NCI-H345 treated with DMSO at 0.1 percent for 48 hours (cell line): ENCODE data around the gene EFCAB6.

Source experiments
- DNase-seq: peaks from one replicate; lab custom pipeline; 2025; ENCODE audit not compliant: unreplicated experiment; lab: John Stamatoyannopoulos, UW

EFCAB6 gene

DNA sequence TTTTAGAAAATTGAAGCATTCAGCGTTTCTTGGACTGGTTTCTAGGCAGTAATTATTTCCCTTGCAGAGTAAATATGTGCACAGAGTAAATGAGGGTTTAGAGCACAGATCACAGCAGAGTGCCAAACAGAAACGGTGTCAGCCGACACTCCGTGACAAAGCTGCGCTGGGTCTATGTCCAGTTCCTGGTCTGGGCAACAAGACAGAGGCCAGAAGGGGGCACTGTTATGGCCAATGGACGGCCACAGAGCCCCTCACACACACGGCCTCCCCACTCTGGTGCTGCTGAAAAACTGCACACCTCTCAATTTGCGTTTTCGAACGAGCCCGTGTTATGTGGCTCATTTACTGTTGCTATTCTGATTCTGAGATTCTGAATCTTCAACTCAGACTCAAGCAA is 219.6 kb downstream of the EFCAB6 start:
- no peak for DNase-seq

DNA sequence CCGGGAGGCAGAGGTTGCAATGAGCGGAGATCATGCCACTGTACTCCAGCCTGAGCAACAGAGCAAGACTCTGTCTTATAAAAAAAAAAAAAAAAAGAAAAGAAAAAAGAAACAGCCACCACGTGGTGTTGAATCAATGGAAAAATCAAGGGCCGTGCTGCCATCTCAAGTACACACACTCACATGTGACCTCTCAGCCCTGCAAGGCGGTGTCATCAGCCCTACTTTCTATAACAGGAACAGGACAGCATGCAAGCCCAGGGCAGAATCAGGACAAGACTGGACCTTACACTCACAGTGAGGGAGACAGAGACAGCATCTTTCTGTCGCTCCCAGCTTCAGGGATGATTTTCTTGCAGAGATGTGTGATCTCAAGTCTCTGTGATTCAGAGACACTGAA is 220.7 kb downstream of the EFCAB6 start:
- DNase-seq = no peak

DNA sequence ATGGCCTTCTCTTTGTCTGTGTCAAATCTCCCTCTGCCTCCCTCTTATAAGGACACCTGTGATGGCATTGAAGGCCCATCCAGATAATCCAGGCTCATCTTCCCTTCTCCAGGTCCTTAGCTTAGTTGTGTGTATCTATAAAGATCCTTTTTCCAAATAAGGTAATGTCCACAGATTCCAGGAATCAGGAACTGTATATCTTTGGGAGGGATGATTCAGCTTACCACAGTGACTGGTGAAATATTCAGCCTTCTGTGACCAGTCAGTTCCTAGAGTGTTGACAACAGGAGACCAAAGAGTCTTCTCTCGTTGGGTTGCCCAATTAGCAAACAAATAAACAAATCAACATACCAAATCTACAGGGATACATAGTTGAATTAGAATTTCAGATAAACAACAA is 224.5 kb downstream of the EFCAB6 start:
- no peak for DNase-seq

DNA sequence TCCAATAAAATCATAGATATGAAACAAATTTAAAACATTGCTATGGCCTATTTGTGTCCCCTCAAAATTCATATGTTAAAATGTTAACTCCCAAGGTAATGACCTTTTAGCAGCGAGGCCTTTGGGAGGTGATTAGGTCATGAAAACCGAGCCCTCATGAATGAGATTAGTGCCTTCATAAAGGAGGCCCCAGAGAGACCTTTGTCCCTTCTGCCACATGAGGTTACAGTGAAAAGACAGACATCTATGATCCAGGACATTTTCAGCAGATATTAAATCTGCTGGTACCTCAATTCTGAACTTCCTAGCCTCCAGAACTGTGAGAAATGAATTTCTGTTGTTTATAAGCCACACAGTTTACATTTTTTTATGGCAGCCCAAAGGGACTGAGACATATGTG is 228.6 kb downstream of the EFCAB6 start:
- no peak for DNase-seq

DNA sequence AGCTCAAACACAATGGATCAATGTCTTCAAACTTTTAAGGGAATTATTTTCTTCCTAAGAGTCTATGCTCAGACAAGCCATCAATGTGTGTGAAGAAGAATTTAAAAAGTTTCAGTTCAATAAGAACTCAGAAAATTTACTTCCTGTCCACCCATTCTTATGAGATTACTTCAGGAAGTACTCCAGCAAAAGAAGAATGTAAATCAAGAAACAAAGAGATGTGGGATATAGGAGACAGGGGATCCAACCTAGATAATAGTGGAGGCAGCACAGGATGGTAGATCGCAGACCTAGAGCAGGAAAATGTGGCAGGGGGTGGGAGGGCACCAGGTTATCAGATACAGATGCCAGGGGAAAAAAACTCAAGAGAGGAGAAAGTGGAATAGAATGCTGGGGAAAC is 229.7 kb downstream of the EFCAB6 start:
- DNase-seq = no peak

DNA sequence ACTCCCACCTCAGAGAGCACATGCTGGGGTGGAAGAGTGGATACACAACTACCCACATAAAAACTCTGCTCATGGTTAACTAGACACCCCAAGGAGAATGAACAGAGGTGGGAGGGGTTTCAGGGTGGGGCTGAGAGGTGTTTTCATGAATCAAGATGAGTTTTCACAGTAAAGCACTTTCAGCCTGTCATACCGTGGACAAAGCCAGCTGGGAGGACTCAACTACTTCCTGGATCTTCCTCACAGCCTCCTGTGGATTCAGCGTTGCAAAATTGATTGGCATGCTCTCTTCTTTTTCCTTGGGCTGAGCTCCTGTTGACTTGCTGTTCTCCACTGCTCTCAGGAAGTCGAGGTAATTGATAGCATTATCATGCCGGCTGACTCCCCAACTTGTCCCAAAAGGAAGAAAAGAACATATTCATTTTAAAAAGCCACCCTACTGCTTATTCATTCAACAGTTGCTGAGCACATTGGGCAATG is 231.8 kb downstream of the EFCAB6 start:
- DNase-seq = no peak

DNA sequence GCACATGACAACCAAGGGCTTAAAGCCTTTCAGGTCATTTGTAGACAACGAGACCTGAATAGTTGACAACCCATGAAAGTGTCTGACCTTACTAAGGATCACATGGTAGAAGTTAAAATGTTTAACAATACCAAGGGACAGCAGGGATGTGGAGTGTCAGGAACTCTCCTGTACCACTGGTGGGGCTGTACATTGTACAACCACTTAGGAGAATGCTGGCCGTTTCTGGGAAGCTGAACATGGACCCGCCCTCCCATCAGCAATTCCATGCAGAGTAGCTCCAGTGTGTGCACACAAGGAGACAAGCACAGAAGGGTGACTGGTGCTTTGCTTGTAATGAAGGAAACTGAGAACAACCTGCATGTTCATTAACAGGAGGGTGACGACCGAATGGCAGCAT is 237.4 kb downstream of the EFCAB6 start:
- DNase-seq = no peak

DNA sequence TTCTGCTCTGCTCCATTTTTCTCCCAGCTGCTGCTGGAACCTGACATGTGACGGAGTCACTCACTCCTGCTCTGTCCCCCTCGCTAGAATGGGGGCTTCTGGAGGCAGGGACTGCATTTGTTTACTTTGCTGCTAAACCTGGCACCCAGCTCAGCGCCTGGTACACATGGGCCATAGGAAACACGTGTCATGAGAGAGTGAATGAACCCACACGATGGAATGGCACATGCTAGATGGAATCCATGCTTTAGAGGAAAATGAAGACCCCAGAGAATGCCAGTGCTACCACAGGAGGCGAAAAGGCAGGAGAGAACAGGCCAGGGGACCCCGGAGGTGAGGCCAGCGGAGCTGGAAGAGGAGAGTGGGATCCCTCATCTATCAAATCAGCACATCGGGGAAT is 239.4 kb downstream of the EFCAB6 start:
- no peak for DNase-seq

DNA sequence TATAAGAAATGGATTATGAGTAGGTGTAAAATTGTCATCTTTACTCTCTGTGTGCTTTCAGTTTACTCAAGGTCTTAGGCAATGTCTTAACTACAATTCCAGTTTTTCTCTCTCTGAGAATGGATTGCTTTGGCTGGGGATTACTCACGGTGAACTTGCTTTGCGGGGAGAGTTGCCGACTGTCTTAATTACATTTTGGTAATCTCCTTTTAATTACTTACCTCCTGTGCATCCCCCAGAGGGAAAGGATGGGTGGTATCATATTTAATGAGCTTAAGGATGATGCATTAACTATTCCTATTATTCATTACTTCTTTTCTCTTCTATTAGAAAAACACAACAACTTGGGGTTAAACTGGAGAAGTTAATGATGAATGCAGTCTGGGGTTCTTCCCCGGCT is 240.9 kb downstream of the EFCAB6 start:
- DNase-seq = no peak

DNA sequence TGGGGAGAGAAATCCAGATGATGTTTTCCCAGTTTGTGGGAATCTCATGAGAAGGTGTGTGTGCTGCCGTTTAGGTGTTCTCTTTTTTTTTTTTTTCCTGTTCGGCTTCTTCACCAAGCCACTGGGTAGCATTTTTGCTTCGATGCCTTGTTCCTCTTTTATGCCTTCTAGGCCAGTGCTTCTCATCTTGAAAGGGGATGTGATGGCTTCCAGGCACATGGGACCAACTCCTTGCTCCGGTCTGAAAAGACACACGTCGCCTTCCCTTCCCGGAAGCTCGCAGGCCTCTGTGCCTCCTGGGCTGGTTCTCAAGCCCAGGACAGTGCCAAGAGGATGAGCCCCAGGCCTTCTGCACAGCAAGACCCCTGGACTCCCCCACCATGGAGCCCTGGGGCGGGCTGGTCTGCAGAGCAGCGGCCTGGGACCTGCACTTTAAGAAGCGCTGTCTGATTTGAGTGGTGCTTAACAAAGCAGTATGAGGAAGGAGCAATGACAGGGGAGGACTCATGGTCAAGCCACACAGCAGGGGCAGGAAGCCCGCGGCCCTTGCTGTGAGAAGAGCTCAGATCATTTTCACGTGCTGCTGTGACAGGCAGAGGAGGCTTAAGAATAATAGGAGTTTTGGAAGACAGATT is 241.5 kb downstream of the EFCAB6 start:
- no peak for DNase-seq

DNA sequence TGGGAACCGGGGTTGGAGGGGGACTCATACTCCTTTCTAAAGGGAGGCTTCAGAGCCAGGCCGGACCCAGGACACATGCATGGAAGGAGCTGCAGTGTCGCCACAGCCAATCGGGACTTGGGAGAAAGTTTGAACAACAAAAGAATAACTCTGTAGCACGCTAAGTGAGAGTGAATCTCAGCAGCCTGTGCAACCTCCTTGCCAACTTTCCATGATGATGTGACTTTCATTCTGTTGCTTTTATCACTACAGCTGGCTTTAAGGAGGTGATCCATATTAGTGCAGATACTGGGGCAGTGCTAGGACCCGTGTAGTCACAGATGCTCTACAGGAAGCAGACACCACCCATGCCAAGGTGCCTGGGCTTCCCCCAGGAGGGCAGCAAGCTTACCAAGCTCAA is 243.0 kb downstream of the EFCAB6 start:
- DNase-seq = no peak

DNA sequence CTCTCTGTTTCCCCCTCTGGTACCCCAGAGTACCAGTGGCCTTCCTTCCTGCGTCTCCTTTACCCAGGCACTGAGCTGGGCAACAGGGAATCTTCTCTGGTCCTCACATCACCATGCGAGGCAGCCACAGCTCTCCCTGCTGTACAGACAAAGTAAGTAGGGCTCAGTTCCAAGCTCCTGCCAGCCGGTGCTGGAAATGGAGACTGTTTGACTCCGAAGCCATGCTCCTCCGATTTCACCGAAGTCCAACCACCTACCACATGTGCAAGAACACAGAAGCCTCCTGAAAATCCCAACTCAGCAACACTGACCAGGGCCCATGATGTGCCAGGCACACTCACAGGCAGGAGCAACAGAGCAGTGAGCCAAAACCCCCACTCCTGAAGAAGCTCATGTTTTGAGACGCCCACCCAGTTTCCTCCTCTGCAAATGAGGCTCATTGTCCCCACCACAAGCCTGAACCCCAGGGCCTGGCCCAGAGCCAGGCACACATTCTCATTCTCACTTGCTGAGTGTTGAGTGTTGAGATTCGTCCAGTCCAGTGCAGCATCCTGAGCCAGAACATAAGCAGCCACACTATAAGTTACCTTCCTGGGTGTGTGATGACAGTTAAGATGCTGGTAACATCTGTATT is 244.3 kb downstream of the EFCAB6 start:
- DNase-seq = no peak

DNA sequence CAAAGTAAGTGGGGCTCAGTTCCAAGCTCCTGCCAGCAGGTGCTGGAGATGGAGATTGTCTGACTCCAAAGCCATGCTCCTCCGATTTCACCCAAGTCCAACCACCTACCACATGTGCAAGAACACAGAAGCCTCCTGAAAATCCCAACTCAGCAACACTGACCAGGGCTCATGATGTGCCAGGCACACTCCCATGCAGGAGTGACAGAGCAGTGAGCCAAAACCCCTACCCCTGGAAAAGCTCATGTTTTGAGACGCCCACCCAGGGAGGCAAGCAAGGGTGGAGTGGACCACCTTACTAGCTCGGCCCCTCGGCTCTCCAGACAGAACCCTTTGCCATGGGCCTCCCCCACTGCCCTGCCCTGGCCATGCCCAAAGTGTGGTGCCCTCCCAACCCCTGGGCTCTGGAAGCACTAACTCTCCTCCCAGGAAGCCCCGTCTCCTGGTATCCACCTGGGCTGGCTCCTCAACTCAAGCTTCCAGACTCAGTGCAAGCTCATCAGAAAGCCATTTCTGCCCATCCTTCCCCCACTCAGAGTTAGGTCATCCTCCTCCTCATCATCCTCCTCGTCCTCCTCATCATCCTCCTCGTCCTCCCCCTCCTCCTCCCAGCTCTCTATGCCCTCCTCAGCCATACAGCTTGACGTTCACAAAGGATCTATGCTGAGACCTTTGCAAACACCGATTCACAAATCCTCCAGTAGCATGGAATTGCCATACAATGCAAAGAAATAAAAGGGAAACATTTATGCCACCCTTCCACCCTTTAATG is 245.4 kb downstream of the EFCAB6 start:
- DNase-seq = no peak

DNA sequence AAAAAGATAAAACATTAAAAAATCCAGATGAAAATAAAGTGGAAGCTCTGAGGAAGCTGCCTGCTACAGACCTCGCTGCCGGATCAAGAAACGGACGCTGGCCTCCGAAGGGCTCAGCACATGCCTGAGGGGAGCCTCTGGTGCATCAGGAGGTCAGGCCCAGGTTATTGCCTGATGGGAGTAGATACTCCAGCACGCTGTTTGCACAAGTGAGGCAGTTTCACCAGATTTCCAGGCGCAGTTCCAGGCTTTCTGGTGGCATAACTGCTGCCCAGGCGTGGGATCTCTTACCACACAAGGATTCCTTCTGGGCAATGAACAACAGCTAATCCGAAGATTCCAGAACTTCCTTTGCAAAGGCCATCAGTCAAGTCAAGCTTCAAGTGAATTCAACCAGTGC is 246.1 kb downstream of the EFCAB6 start:
- DNase-seq = no peak

DNA sequence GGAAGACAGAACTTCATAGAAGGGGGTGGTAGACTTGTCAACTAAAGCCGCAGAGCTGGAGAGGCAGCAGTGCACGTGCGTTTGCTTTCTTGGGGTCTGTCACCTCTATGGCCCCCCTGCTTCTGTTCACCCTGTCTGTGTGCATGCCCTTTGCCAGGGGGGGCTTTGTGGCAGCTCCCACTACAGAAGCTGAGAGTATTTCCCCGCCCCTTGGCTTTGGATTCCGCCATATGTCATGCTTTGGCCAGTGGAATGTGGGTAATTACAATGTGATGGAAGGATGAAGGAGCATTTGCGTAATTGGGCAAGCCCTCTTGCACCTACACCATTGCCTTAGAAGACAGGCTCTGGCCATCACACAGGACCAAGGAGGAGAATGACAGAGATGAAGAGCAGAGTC is 247.2 kb downstream of the EFCAB6 start:
- DNase-seq = no peak

DNA sequence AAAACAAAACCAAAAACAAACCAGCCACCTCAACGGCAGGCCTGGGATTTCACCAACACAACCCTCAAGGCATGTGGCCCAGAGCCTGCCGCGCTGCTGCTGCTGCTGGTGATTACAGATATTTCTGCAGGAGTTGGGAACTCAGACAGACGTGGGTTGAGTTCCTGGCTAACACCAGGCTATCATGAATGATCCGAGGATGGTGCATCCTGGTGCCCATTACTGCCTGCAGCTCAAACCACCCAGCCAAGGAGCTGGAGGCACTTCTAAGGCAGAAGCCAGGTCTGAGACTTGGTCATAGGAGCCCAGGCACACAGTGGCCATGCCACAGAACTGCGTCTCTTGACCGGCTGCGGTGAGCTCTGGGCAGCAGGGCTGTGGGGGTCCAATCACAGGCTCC is 248.5 kb downstream of the EFCAB6 start:
- no peak for DNase-seq

DNA sequence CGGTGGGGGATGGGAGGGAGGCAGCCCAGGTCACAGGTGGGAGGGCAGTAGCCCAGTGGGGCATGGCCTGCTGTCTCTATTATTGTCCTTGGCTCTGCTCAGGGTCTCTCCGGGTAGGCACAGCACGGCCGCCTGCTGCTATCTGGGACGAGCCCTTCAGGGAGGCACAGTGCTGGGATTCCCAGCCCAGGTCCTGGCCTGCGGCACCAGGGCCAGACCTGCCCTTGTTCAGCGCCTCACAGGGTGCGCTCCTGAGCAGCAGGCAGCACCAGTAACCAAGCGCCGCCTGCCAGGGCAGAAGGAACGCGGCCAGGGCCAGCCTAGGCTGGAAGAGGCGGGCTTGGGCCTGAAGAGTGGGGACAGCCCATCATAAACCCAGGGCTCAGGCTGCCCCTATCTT is 249.3 kb downstream of the EFCAB6 start:
- no peak for DNase-seq

DNA sequence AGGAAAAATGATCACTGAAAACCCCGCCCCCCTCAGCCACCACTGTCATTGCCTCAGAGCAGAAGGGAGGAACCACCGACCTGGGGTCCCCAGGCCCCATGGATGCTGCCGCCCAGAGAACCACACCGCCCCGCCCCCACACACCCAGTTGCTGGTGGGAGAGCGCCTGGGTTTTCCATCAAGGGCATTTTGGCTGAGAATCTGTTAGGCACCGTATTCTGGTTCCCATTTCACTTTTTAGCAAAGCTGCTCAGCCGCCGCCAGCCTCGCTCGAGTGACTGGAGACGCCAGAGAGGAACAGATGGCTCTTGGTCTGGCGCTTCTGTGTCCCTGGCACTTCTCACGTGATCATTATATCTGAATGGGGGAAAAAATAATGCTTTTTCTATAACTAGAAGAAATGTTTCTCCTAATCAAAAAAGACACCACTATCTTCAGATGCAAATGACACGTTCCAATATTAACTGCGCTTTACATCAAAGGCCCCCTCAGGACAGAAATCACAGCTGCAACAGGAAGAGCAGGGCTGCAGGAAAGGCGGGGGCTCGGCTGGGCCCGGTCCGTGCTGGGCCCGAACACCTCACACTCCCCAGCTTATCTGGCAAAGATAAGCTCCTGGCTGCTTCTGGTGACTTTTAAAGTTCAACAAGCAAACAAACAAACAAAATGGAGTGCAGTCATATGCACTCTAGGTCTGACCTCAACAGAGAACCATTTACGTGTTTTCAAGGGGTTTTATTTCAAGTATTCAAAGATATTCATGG is 250.5 kb downstream of the EFCAB6 start:
- DNase-seq = no peak

DNA sequence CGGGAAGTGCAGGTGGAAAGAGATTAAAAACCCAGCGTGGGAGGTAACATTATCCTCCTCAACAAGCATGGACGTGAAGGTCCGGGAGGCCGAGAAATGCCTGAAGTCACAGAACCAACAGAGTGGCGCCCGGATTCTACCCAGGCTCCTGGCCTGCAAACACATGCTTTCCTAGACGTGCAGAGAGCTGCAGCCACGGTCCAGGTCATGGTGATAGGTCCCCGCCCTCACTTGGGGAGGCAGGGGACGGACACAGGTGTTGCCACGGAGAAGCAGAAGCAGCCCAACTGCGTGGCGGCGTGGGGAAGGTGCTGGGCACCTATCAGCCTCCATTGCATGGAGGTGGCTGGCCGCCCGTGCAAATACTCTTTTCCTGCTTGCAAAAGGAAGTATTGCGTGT is 251.5 kb downstream of the EFCAB6 start:
- DNase-seq = no peak

DNA sequence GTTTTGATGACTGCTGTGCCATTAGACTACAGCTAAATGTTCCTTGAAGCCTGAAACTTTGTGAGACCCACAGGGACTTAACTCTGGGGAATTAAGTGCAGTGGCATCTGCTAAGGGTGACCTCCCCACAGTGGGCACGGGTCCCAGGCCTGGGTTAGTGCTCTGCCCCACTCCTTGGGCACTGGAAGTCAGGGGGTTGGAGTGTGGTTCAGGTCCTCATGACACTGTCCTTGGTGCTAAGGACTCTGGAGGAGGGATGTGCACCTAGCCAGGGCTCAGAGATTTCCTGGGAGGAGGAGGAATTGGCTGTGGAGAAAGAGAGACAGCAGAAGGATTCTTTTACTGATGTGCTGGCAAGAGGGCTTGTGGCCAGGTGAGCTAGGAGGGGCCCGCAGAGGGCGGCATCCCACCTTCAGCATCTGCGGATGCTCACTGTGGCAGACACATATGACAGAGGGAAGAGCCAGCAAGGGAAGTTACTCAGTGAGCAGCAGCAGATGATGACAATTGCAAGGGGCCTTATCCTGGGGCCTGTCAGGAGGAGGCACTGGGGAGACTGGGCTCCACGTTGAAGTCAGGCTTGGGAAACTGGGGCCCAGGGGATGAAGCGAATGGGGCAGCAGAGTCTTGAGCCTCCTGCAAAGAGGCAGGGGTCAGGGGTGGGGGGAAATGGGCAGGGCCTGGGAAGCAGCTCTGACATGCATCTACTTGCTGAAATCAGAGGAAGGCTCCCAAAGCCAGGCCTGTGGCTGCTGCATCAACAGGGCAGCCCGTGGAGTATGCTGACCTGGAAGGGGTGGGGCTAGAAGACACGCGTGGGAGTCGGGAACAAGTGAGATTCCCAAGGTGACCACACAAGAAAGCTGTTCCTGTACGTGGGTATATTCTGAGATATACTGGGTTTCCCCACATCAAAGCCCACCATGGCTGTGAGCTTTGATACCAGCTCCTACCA is 256.3 kb downstream of the EFCAB6 start:
- DNase-seq = no peak
